ENCODE measurements around the gene GGA2. TPM values are rescaled to one million over a fixed set of nuclear protein-coding genes. Genes with fewer than 3 reads are reported as not detected.

GGA2 gene
- total RNA-seq, 4 donors from 2014 or later = 13.8 to 254 (median 54.7) TPM

DNA sequence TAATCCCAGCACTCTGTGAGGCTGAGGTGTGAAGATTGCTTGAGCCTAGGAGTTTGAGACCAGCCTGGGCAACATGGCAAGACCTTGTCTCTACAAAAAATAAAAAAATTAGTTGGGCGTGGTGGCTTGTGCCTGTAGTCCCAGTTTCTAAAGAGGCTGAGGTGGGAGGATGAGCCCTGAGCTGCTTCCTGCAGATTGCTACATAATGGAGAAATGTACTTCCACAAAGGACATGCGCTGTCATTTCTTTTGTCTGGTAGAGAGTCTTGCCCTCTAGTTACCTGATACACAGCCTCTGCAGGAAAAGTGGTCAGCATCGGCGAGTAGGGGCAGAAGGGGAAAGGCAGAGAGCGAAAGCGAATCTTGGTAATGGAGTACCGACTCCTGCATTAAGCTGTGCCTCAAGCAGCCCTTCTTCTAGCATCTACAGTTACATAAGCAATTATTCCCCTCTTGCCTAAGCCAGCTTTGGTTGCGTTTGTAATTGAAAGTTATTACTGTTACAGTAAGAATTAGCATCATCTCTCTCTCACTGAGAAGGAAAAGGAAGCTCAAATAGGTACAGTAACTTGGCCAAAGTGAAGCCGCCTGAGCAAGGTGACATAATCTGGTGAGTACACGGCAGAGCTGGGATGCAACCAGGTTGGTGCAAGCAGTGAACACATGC lies 18.5 kb upstream of the GGA2 start:
- Histone ChIP-seq H3K27me3 (no peaks in the 10 kb centered on the region), H3K9me3 (no peaks in the 10 kb centered on the region), H3K36me3 (peaks cover 0 to 71% (median 0%) of the 10 kb centered on the region in 3 donors), H3K4me1 (no peaks in the 10 kb centered on the region), H3K4me3 (no peak overlapping the region), H3K27ac (no peak overlapping the region)
- TF ChIP-seq POLR2A (IDR thresholded peaks at IDR 0.05) = no peak
- TF ChIP-seq, protein P1, sequence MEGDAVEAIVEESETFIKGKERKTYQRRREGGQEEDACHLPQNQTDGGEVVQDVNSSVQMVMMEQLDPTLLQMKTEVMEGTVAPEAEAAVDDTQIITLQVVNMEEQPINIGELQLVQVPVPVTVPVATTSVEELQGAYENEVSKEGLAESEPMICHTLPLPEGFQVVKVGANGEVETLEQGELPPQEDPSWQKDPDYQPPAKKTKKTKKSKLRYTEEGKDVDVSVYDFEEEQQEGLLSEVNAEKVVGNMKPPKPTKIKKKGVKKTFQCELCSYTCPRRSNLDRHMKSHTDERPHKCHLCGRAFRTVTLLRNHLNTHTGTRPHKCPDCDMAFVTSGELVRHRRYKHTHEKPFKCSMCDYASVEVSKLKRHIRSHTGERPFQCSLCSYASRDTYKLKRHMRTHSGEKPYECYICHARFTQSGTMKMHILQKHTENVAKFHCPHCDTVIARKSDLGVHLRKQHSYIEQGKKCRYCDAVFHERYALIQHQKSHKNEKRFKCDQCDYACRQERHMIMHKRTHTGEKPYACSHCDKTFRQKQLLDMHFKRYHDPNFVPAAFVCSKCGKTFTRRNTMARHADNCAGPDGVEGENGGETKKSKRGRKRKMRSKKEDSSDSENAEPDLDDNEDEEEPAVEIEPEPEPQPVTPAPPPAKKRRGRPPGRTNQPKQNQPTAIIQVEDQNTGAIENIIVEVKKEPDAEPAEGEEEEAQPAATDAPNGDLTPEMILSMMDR (IDR thresholded peaks at IDR 0.05) = no peak
- no peak for DNase-seq

- H3K27ac ChIP-seq = no peak overlapping the region
- H3K27me3 ChIP-seq = no peaks in the 10 kb centered on the region
- H3K36me3 ChIP-seq = peaks cover 0 to 71% (median 0%) of the 10 kb centered on the region in 3 donors
- no peak for TF ChIP-seq POLR2A (IDR thresholded peaks at IDR 0.05)
- TF ChIP-seq, protein P1 (IDR thresholded peaks at IDR 0.05) = no peak
- H3K9me3 ChIP-seq = no peaks in the 10 kb centered on the region
- DNase-seq = no peak
- no peaks in the 10 kb centered on the region for H3K4me1 ChIP-seq
- H3K4me3 ChIP-seq = no peak overlapping the region
Measured at GRCh38 chr16:23527961-23528643, 17.8 kb upstream of the GGA2 start.

DNA sequence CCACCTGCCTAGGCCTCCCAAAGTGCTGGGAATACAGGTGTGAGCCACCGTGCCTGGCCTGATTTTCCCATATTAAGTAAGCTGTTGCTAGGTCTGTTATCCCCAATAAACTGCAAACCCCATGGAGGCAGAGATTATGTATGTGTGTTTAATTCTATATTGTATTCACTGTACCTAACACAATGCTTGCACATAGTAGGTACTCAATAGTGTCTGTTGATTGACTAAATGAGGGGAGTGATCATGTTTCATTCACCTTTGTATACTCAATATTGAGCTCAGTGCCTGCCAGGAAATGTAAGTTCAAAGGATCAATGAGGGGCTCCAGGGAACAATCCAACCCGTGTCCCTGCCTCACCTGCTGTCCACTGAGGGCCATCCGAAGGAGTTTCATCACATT lies 14.6 kb upstream of the GGA2 start:
- Histone ChIP-seq H3K4me1 (no peaks in the 10 kb centered on the region), H3K9me3 (no peaks in the 10 kb centered on the region), H3K4me3 (no peak overlapping the region), H3K36me3 (peaks cover 0 to 59% (median 0%) of the 10 kb centered on the region in 3 donors), H3K27me3 (no peaks in the 10 kb centered on the region), H3K27ac (no peak overlapping the region)
- DNase-seq = no peak
- TF ChIP-seq POLR2A (IDR thresholded peaks at IDR 0.05) = no peak
- TF ChIP-seq, protein P1 (IDR thresholded peaks at IDR 0.05) = no peak

DNA sequence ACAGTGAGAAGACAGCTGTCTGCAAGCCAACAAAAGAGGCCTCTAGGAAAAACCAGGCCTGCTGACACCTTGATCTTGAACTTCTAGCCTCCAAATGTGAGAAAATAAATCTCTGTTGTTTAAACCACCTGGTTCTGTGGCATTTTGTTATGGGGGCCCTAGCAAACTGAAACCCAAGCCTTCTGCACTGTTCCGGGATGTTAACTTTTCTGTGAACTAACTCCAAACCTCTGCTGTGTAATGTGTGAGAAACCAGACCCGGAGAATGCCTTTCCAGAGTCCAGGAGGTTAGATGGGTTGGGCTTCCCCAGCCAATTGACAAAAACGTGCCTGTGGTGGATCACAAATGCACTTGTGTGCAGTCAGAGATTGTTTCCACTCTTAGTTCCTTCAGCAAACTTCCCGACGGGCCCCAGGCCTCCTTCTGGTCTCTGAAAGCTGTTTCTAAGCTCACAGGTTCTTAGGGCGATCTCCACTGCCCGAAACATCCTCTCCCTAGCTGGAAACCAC lies 13.6 kb upstream of the GGA2 start:
- no peaks in the 10 kb centered on the region for H3K9me3 ChIP-seq
- H3K27me3 ChIP-seq = no peaks in the 10 kb centered on the region
- no peak for TF ChIP-seq POLR2A (IDR thresholded peaks at IDR 0.05)
- TF ChIP-seq, protein P1 (IDR thresholded peaks at IDR 0.05) = no peak
- peak overlapping the region in 1 of 4 donors; percentile 30 for H3K27ac ChIP-seq
- no peaks in the 10 kb centered on the region for H3K4me1 ChIP-seq
- peaks cover 0 to 50% (median 0%) of the 10 kb centered on the region in 3 donors for H3K36me3 ChIP-seq
- H3K4me3 ChIP-seq = no peak overlapping the region
- no peak for DNase-seq

- Histone ChIP-seq H3K4me1 (no peaks in the 10 kb centered on the region), H3K4me3 (no peak overlapping the region), H3K27ac (no peak overlapping the region), H3K27me3 (no peaks in the 10 kb centered on the region), H3K9me3 (no peaks in the 10 kb centered on the region), H3K36me3 (peaks cover 0 to 44% (median 0%) of the 10 kb centered on the region in 3 donors)
- no peak for TF ChIP-seq POLR2A (IDR thresholded peaks at IDR 0.05)
- TF ChIP-seq, protein P1 (IDR thresholded peaks at IDR 0.05) = no peak
- no peak for DNase-seq
Measured at GRCh38 chr16:23523321-23523720, 13.0 kb upstream of the GGA2 start.
